Breast epithelium (tissue), 3 donors: ENCODE measurements around the gene ELF5.

Source experiments
- CTCF ChIP-seq, 3 donors: fragments of 450-650 bp; IDR thresholded peaks; one replicate each; pipeline ENCODE4 v1.5.1; 2016 to 2017; ENCODE audit warnings: antibody characterized with exemption in 3 of 3, mild to moderate bottlenecking in 3 of 3, moderate library complexity in 3 of 3
- POLR2A ChIP-seq: fragments of 450-650 bp; IDR thresholded peaks from one replicate; pipeline ENCODE4 v1.6.1; 2016; ENCODE audit warnings: antibody characterized with exemption, mild to moderate bottlenecking, moderate library complexity
- POLR2AphosphoS5 ChIP-seq, 3 donors: sonication (generic); formaldehyde crosslinking; IDR thresholded peaks; one replicate each; pipeline ENCODE4 v1.6.1; 2017; ENCODE audit warnings: antibody characterized with exemption in 3 of 3

GRCh38 chr11:34519595-34520235 is 6.1 kb upstream of the ELF5 start:
- TF ChIP-seq CTCF (IDR thresholded peaks at IDR 0.05) = no peak
- TF ChIP-seq POLR2A = no peak
- no peak for TF ChIP-seq POLR2AphosphoS5 (IDR thresholded peaks at IDR 0.05)
